Neural cell (in vitro differentiated cells): ENCODE results near the gene NRG3. TPM values are rescaled to one million over a fixed set of nuclear protein-coding genes. Genes with fewer than 3 reads are reported as not detected.
A peak's percentile ranks its signal among the peaks of the same experiment; 100 is the strongest.

Experiments used
- H2AFZ ChIP-seq: fragments of 200-600, 300-800 bp; sonication (generic), shearing (Covaris generic); 2 replicates; pipeline ENCODE4 v1.6.0; 2014; ENCODE audit warnings: low read depth, mild to moderate bottlenecking, antibody characterized with exemption, low read length, moderate library complexity
- H3F3A ChIP-seq: fragments of 200-600 bp; shearing (Covaris generic); 2 replicates; pipeline ENCODE4 v1.6.1; 2016; ENCODE audit warnings: mild to moderate bottlenecking, moderate library complexity, mixed read lengths, antibody characterized with exemption, low read length; ENCODE audit not compliant: insufficient read depth, poor library complexity, severe bottlenecking
- H3K27ac ChIP-seq: fragments of 200-600, 300-800 bp; sonication (generic), shearing (Covaris generic); 2 replicates; pipeline ENCODE4 v1.5.1; 2014; ENCODE audit warnings: mild to moderate bottlenecking, low read length, moderate library complexity
- H3K27me3 ChIP-seq: fragments of 300-800, 200-600 bp; sonication (generic), shearing (Covaris generic); 2 replicates; pipeline ENCODE4 v1.6.0; 2014; ENCODE audit warnings: mild to moderate bottlenecking, low read depth, low read length, moderate library complexity; ENCODE audit not compliant: insufficient read depth
- H3K36me3 ChIP-seq: fragments of 300-800, 200-600 bp; sonication (generic), shearing (Covaris generic); 2 replicates; pipeline ENCODE4 v1.5.1; 2014; ENCODE audit warnings: mild to moderate bottlenecking, antibody characterized with exemption, low read length, moderate library complexity; ENCODE audit not compliant: insufficient read depth
- H3K4me2 ChIP-seq: fragments of 300-800, 200-600 bp; sonication (generic), shearing (Covaris generic); 2 replicates; pipeline ENCODE4 v1.6.0; 2014; ENCODE audit warnings: mild to moderate bottlenecking, low read length
- H3K4me3 ChIP-seq: fragments of 300-800, 200-600 bp; sonication (generic), shearing (Covaris generic); 2 replicates; pipeline ENCODE4 v1.5.1; 2014; ENCODE audit warnings: mild to moderate bottlenecking, low read length, moderate library complexity
- H3K79me2 ChIP-seq: fragments of 200-600 bp; shearing (Covaris generic); replicated peaks from 2 replicates; pipeline ENCODE4 v1.6.0; 2014; ENCODE audit warnings: mild to moderate bottlenecking, low read length, moderate library complexity; ENCODE audit not compliant: insufficient read depth
- H3K9ac ChIP-seq: fragments of 300-800, 200-600 bp; sonication (generic), shearing (Covaris generic); 2 replicates; pipeline ENCODE4 v1.6.1; 2016; ENCODE audit warnings: mild to moderate bottlenecking, low read length, mixed read lengths
- H3K9me2 ChIP-seq: fragments of 200-600 bp; shearing (Covaris generic); 2 replicates; pipeline ENCODE4 v1.6.1; 2016; ENCODE audit warnings: mild to moderate bottlenecking, low read length, mixed read lengths; ENCODE audit not compliant: insufficient read depth
- H3K9me3 ChIP-seq: fragments of 200-600, 300-800 bp; sonication (generic), shearing (Covaris generic); 2 replicates; pipeline ENCODE4 v1.6.1; 2016; ENCODE audit warnings: mild to moderate bottlenecking, mixed run types, low read length, moderate library complexity, mixed read lengths
- H4K20me1 ChIP-seq: fragments of 200-600 bp; shearing (Covaris generic); 2 replicates; pipeline ENCODE4 v1.6.1; 2016; ENCODE audit warnings: mild to moderate bottlenecking, mixed run types; ENCODE audit not compliant: insufficient read depth
- CTCF ChIP-seq: fragments of 450-650 bp; IDR thresholded peaks from 2 replicates; pipeline ENCODE4 v1.5.1; 2014; ENCODE audit warnings: antibody characterized with exemption, mild to moderate bottlenecking, moderate library complexity; ENCODE audit not compliant: poor library complexity, severe bottlenecking
- EP300 ChIP-seq: fragments of 450-650 bp; conservative IDR thresholded peaks from 2 replicates; pipeline ENCODE4 v1.6.1; 2014; ENCODE audit warnings: antibody characterized with exemption, mild to moderate bottlenecking, moderate library complexity; ENCODE audit not compliant: poor library complexity, severe bottlenecking
- EZH2 ChIP-seq: fragments of 200-600, 300-800 bp; shearing (Covaris generic), sonication (generic); IDR thresholded peaks from 2 replicates; pipeline ENCODE4 v1.6.1; 2014; ENCODE audit warnings: antibody characterized with exemption, low read length, borderline replicate concordance, mild to moderate bottlenecking; ENCODE audit not compliant: insufficient read depth, poor library complexity, severe bottlenecking
- MXI1 ChIP-seq: fragments of 450-650 bp; conservative IDR thresholded peaks from 2 replicates; pipeline ENCODE4 v1.6.1; 2014; ENCODE audit warnings: antibody characterized with exemption, mild to moderate bottlenecking; ENCODE audit not compliant: poor library complexity, severe bottlenecking
- POLR2AphosphoS5 ChIP-seq: IDR thresholded peaks from 2 replicates; pipeline ENCODE4 v1.6.1; 2012
- RAD21 ChIP-seq: fragments of 450-650 bp; conservative IDR thresholded peaks from 2 replicates; pipeline ENCODE4 v1.6.1; 2014; ENCODE audit warnings: antibody characterized with exemption, mild to moderate bottlenecking, moderate library complexity
- REST ChIP-seq: IDR thresholded peaks from 2 replicates; pipeline ENCODE4 v1.6.1; 2012; ENCODE audit warnings: borderline replicate concordance
- SMC3 ChIP-seq: fragments of 450-650 bp; conservative IDR thresholded peaks from 2 replicates; pipeline ENCODE4 v1.6.1; 2014; ENCODE audit warnings: antibody characterized with exemption, mild to moderate bottlenecking, moderate library complexity; ENCODE audit not compliant: poor library complexity
- TAF1 ChIP-seq: IDR thresholded peaks from 2 replicates; pipeline ENCODE4 v1.6.1; 2012; ENCODE audit warnings: low read depth
- polyA plus RNA-seq: library from polyadenylated mRNA; depleted of rRNA; stranded (reverse); fragments of >200 nt; gene quantifications from 2 replicates; pipeline ENCODE4 v1.2.3, GENCODE V29; 2014

Gene NRG3
- polyA plus RNA-seq, 1 donor from 2014 or later, result 14.0 TPM

DNA sequence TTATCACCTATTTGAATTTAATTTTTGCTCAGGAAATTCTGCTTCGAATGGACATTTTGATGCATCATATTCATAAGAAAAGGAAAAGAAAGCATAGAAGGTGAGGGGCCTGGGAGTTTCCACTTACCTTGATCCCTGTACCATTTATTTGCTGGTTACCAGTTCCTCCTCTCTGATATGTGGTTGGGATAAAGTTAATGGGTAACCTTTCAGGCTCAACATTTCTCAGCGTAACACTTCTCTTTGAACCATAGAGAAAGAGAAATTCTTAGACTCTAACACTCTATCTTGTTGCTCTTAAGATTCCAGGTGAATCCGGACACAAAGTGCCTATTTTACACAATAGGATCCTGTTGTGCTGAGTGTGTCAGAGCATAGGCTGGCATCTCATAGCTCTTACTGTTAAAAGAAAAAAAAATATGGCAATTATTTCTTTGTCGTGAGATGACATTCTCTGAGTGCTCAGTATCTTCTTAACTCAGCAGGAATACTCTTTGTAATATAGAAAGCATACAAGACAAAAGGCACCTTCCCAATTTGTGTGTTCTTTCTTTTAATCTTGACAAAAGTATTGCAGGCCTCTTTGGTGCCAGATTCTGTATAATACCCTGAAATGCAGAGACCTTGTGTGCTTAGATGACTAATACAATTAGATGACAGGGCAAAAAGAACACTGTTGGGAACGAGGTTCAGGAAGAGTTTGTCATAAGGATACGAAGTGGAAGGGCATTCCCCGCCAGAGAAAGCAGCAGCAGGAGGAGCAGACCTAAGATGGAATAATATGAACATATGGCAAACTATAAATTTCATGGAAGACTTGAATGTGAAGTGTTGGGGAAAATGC is 689.6 kb downstream of the NRG3 start:
- Histone ChIP-seq H3K9me3 (no peaks in the 10 kb centered on the region), H3K79me2 (no peaks in the 10 kb centered on the region), H3K9me2 (no peaks in the 10 kb centered on the region), H3K4me2 (no peak overlapping the region), H3K27ac (peak overlapping the region; percentile 72), H4K20me1 (no peaks in the 10 kb centered on the region), H3F3A (peaks cover 3% of the 10 kb centered on the region), H3K27me3 (no peaks in the 10 kb centered on the region), H2AFZ (no peak overlapping the region), H3K36me3 (no peaks in the 10 kb centered on the region), H3K9ac (no peak overlapping the region), H3K4me3 (peak overlapping the region; percentile 17)
- peak; percentile 76 for TF ChIP-seq EP300
- TF ChIP-seq EZH2, result no peak
- peak; percentile 50 for TF ChIP-seq REST
- no peak for TF ChIP-seq RAD21
- TF ChIP-seq POLR2AphosphoS5, result peak; percentile 49
- peak; percentile 20 for TF ChIP-seq SMC3
- TF ChIP-seq TAF1, result no peak

DNA sequence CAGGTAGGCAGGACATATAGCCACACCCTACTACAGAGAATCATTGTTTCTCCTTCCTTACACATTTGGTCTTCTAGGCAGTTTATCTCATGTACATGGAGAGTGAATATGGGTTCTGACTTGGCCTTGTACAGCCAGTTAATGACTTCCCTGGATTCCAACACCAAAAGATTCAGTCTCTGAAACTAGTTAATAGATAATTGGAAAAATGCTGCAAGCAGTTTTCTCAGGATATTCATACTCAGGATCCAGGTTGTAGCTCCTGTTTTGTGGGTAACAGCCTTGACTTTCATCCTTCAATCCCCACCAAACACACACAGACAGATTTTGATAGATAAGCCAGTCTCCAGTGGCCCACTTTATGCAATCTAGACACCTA is 690.2 kb downstream of the NRG3 start:
- Histone ChIP-seq H3K9me2 (no peaks in the 10 kb centered on the region), H2AFZ (no peak overlapping the region), H3K4me2 (no peak overlapping the region), H3K9me3 (no peaks in the 10 kb centered on the region), H3K27me3 (no peaks in the 10 kb centered on the region), H4K20me1 (no peaks in the 10 kb centered on the region), H3K36me3 (no peaks in the 10 kb centered on the region), H3F3A (peaks cover 3% of the 10 kb centered on the region), H3K79me2 (no peaks in the 10 kb centered on the region), H3K4me3 (no peak overlapping the region), H3K9ac (no peak overlapping the region), H3K27ac (peak overlapping the region; percentile 72)
- no peak for TF ChIP-seq EP300
- TF ChIP-seq POLR2AphosphoS5, result no peak
- TF ChIP-seq SMC3, result no peak
- TF ChIP-seq TAF1, result no peak
- no peak for TF ChIP-seq REST
- no peak for TF ChIP-seq RAD21
- TF ChIP-seq EZH2, result no peak
- no peak for TF ChIP-seq CTCF
- no peak for TF ChIP-seq MXI1
